DND-41 (cell line): ENCODE results near the gene SPRYD3.
"Not testable (repeated sequence)": the region's sequence is repeated elsewhere in the genome, so short reads cannot be mapped to it uniquely, and the experiment has no call there.

Experiments used
- ATAC-seq: fragments of 200-7000 bp; cut with Tn5 transposase; 3 replicates; pipeline ENCODE4 v1.9.1; 2021; ENCODE audit warnings: low read depth; ENCODE audit not compliant: insufficient read depth
- DNase-seq: peaks from one replicate; pipeline ENCODE4 v3.0.0-alpha.2; 2020
- H2AFZ ChIP-seq: 2 replicates; pipeline ENCODE4 v1.6.0; 2012; ENCODE audit warnings: low read depth, low read length
- H3K27ac ChIP-seq: 2 replicates; pipeline ENCODE4 v1.5.1; 2012; ENCODE audit warnings: low read length, inconsistent platforms
- H3K27me3 ChIP-seq: fragments of 200-600 bp; sonication (generic); 2 replicates; pipeline ENCODE4 v1.6.0; 2012; ENCODE audit warnings: low read length, mild to moderate bottlenecking, inconsistent platforms; ENCODE audit not compliant: insufficient read depth, poor library complexity
- H3K36me3 ChIP-seq: 2 replicates; pipeline ENCODE4 v1.5.1; 2012; ENCODE audit warnings: low read length, inconsistent platforms; ENCODE audit not compliant: insufficient read depth
- H3K4me1 ChIP-seq: 2 replicates; pipeline ENCODE4 v1.5.1; 2012; ENCODE audit warnings: mild to moderate bottlenecking, low read length; ENCODE audit not compliant: insufficient read depth
- H3K4me2 ChIP-seq: 2 replicates; pipeline ENCODE4 v1.6.0; 2012; ENCODE audit warnings: mild to moderate bottlenecking, moderate library complexity, low read length, inconsistent platforms; ENCODE audit not compliant: insufficient read depth
- H3K4me3 ChIP-seq, 2 experiments: fragments of 200-600 bp in 1 of 2; shearing (Covaris generic) in 1 of 2; 2 replicates each; pipeline ENCODE4 v1.5.1; 2012 to 2016; ENCODE audit warnings: inconsistent platforms in 2 of 2, low read length in 2 of 2, mild to moderate bottlenecking in 2 of 2, low read depth in 1 of 2, moderate library complexity in 1 of 2
- H3K79me2 ChIP-seq: 2 replicates; pipeline ENCODE4 v1.6.0; 2012; ENCODE audit warnings: low read length, inconsistent platforms; ENCODE audit not compliant: insufficient read depth
- H3K9ac ChIP-seq: 2 replicates; pipeline ENCODE4 v1.6.0; 2012; ENCODE audit warnings: low read depth, mild to moderate bottlenecking, inconsistent platforms, low read length, moderate library complexity
- H3K9me3 ChIP-seq: 2 replicates; pipeline ENCODE4 v1.5.1; 2012; ENCODE audit warnings: low read length, moderate library complexity, mild to moderate bottlenecking, inconsistent platforms; ENCODE audit not compliant: insufficient read depth, severe bottlenecking
- H4K20me1 ChIP-seq: 2 replicates; pipeline ENCODE4 v1.6.0; 2012; ENCODE audit warnings: low read length; ENCODE audit not compliant: insufficient read depth
- EZH2 ChIP-seq: IDR thresholded peaks from 3 replicates; pipeline ENCODE4 v1.6.1; 2012; ENCODE audit warnings: borderline replicate concordance, low read depth, mild to moderate bottlenecking, moderate library complexity, low read length, inconsistent platforms; ENCODE audit not compliant: severe bottlenecking
- TF ChIP-seq, protein P1 (sequence below): IDR thresholded peaks from 2 replicates; pipeline ENCODE4 v1.5.1; 2012; ENCODE audit warnings: borderline replicate concordance, low read length, moderate library complexity, mild to moderate bottlenecking; ENCODE audit not compliant: poor library complexity, severe bottlenecking; ENCODE audit errors: extremely low read depth

SPRYD3 gene

GRCh38 chr12:53039851-53040250, 39.3 kb downstream of the SPRYD3 start:
- Histone ChIP-seq H2AFZ (no peak overlapping the region), H3K27ac (no peak overlapping the region), H3K4me3 (no peak overlapping the region), H3K9me3 (no peaks in the 10 kb centered on the region), H3K79me2 (no peaks in the 10 kb centered on the region), H3K4me1 (no peaks in the 10 kb centered on the region), H3K4me2 (no peak overlapping the region), H3K36me3 (peaks cover 54% of the 10 kb centered on the region), H4K20me1 (peaks cover 11% of the 10 kb centered on the region; the same call in 1 of the 2 replicates), H3K9ac (no peak overlapping the region), H3K27me3 (no peaks in the 10 kb centered on the region)
- no peak for DNase-seq
- ATAC-seq: no peak
- TF ChIP-seq, protein P1, sequence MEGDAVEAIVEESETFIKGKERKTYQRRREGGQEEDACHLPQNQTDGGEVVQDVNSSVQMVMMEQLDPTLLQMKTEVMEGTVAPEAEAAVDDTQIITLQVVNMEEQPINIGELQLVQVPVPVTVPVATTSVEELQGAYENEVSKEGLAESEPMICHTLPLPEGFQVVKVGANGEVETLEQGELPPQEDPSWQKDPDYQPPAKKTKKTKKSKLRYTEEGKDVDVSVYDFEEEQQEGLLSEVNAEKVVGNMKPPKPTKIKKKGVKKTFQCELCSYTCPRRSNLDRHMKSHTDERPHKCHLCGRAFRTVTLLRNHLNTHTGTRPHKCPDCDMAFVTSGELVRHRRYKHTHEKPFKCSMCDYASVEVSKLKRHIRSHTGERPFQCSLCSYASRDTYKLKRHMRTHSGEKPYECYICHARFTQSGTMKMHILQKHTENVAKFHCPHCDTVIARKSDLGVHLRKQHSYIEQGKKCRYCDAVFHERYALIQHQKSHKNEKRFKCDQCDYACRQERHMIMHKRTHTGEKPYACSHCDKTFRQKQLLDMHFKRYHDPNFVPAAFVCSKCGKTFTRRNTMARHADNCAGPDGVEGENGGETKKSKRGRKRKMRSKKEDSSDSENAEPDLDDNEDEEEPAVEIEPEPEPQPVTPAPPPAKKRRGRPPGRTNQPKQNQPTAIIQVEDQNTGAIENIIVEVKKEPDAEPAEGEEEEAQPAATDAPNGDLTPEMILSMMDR: no peak
- TF ChIP-seq EZH2: no peak

DNA sequence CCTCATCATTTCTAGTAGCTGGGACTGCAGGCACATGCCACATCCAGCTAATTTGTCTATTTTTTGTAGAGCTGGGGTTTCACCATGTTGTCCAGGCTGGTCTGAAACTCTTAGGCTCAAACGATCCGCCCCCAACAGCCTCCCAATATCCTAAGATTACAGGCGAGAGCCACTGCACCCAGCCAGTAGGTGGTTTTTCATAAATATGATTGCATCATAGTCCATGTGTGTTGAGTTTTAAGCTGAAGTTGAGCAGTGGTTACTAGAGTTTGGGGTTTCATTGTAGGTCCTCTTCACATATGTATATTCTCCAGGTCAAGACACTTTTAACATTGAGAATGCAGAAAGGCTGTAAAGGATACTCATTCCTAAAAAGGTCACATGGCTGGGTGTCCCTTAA, 42.4 kb downstream of the SPRYD3 start:
- ATAC-seq: no peak
- Histone ChIP-seq H4K20me1 (peaks cover 21% of the 10 kb centered on the region; the same call in 1 of the 2 replicates), H3K27ac (no peak overlapping the region), H3K4me1 (no peaks in the 10 kb centered on the region), H3K4me3 (no peak overlapping the region), H2AFZ (no peak overlapping the region), H3K27me3 (no peaks in the 10 kb centered on the region), H3K36me3 (peaks cover 84% of the 10 kb centered on the region), H3K9ac (no peak overlapping the region), H3K4me2 (no peak overlapping the region), H3K79me2 (no peaks in the 10 kb centered on the region), H3K9me3 (no peaks in the 10 kb centered on the region)
- no peak for DNase-seq
- no peak for TF ChIP-seq EZH2
- TF ChIP-seq, protein P1: no peak

GRCh38 chr12:53034459-53034858, 44.7 kb downstream of the SPRYD3 start:
- TF ChIP-seq, protein P1: no peak
- no peak for TF ChIP-seq EZH2

GRCh38 chr12:53033832-53034231, 45.4 kb downstream of the SPRYD3 start:
- not testable (repeated sequence) for ATAC-seq

More at GRCh38 chr12:53034459-53034858, 44.7 kb downstream of the SPRYD3 start:
- H3K27me3 ChIP-seq: no peaks in the 10 kb centered on the region
- H2AFZ ChIP-seq: no peak overlapping the region
- peaks cover 22% of the 10 kb centered on the region; the same call in 1 of the 2 replicates for H4K20me1 ChIP-seq
- H3K27ac ChIP-seq: no peak overlapping the region
- no peak overlapping the region for H3K4me3 ChIP-seq
- peaks cover 8% of the 10 kb centered on the region; the same call in 1 of the 2 replicates for H3K79me2 ChIP-seq
- no peak overlapping the region for H3K4me2 ChIP-seq
- no peak overlapping the region for H3K9ac ChIP-seq
- DNase-seq (no peak), ATAC-seq (no peak)
- peaks cover 91% of the 10 kb centered on the region for H3K36me3 ChIP-seq
- H3K4me1 ChIP-seq: no peaks in the 10 kb centered on the region
- no peaks in the 10 kb centered on the region for H3K9me3 ChIP-seq

More at GRCh38 chr12:53033832-53034231, 45.4 kb downstream of the SPRYD3 start:
- H3K4me3 ChIP-seq, H3K27ac ChIP-seq, H3K79me2 ChIP-seq, H3K27me3 ChIP-seq, H3K9me3 ChIP-seq, H3K4me1 ChIP-seq, DNase-seq, H3K9ac ChIP-seq, H2AFZ ChIP-seq, H3K4me2 ChIP-seq: not testable (repeated sequence)
- peaks cover 22% of the 10 kb centered on the region; the same call in 1 of the 2 replicates for H4K20me1 ChIP-seq
- peaks cover 91% of the 10 kb centered on the region for H3K36me3 ChIP-seq
